B cell (primary cell): ENCODE measurements around the gene TBL1XR1. TPM values are rescaled to one million over a fixed set of nuclear protein-coding genes. Genes with fewer than 3 reads are reported as not detected.
"Not testable (repeated sequence)": the region's sequence is repeated elsewhere in the genome, so short reads cannot be mapped to it uniquely, and the experiment has no call there.

Experiments
- ATAC-seq: fragments of 200-7000 bp; cut with Tn5 transposase; one replicate; pipeline ENCODE4 v1.10.0; 2021; ENCODE audit warnings: low read depth, mild to moderate bottlenecking, moderate number of reproducible peaks, moderate library complexity
- CTCF ChIA-PET: fragments of 350-600 bp; sonication (Branson Sonifier 250); formaldehyde crosslinking; loops from one replicate; lab custom pipeline; 2021; ENCODE audit warnings: antibody characterized with exemption, inconsistent platforms; lab: Charles Lee
- POLR2A ChIA-PET: fragments of 350-600 bp; sonication (Branson Sonifier 250); formaldehyde crosslinking; loops from one replicate; lab custom pipeline; 2021; ENCODE audit warnings: antibody characterized with exemption; lab: Charles Lee
- DNase-seq: peaks from one replicate; pipeline ENCODE4 v3.0.0; 2013
- H2AFZ ChIP-seq: 2 replicates; pipeline ENCODE4 v1.6.1; 2012; ENCODE audit warnings: mild to moderate bottlenecking, low read depth, low read length; ENCODE audit not compliant: insufficient read depth, poor library complexity, severe bottlenecking
- H3K27ac ChIP-seq, 2 donors: 1 replicate in 1 of 2; 2 replicates in 1 of 2; pipeline ENCODE4 v1.5.1; 2012 to 2013; ENCODE audit warnings: low read length in 2 of 2, mild to moderate bottlenecking in 2 of 2, moderate library complexity in 1 of 2
- H3K27me3 ChIP-seq, 4 experiments: fragments of 200-600 bp in 1 of 4; sonication (generic) in 1 of 4; replicated peaks in 1 of 4; 1 replicate in 2 of 4; 2 replicates in 2 of 4; pipeline versions ENCODE4 v1.6.1 to v1.7.0; 2013 to 2016; ENCODE audit warnings: low read length in 3 of 4, mild to moderate bottlenecking in 2 of 4, mixed read lengths in 1 of 4, moderate library complexity in 1 of 4; ENCODE audit not compliant: insufficient read depth in 4 of 4, control insufficient read depth in 3 of 4; ENCODE audit errors: control extremely low read depth in 1 of 4
- H3K36me3 ChIP-seq, 2 experiments: replicated peaks in 1 of 2; 1 replicate in 1 of 2; 2 replicates in 1 of 2; pipeline versions ENCODE4 v1.6.1 to v1.7.1; 2013; ENCODE audit warnings: low read length in 1 of 2; ENCODE audit not compliant: insufficient read depth in 2 of 2, control insufficient read depth in 1 of 2; ENCODE audit errors: control extremely low read depth in 1 of 2, extremely low read depth in 1 of 2
- H3K4me1 ChIP-seq, 2 donors: fragments of 200-600 bp in 1 of 2; sonication (generic) in 1 of 2; 1 replicate in 1 of 2; 2 replicates in 1 of 2; pipeline versions ENCODE4 v1.5.1 to v1.6.1; 2013 to 2017; ENCODE audit warnings: low read length in 2 of 2; ENCODE audit not compliant: control insufficient read depth in 2 of 2, insufficient read depth in 2 of 2
- H3K4me2 ChIP-seq: replicated peaks from 2 replicates; pipeline ENCODE3; 2012; ENCODE audit warnings: mild to moderate bottlenecking, low read depth, low read length; ENCODE audit not compliant: poor library complexity, severe bottlenecking
- H3K4me3 ChIP-seq, 5 experiments: fragments of 200-600 bp in 1 of 5; sonication (generic) in 1 of 5; 1 replicate in 3 of 5; 2 replicates in 2 of 5; pipeline versions ENCODE4 v1.5.1 to v1.7.0; 2011 to 2016; ENCODE audit warnings: low read length in 4 of 5, mild to moderate bottlenecking in 4 of 5, low read depth in 2 of 5, control low read depth in 1 of 5, moderate library complexity in 1 of 5; ENCODE audit not compliant: insufficient read depth in 1 of 5; ENCODE audit errors: control extremely low read depth in 1 of 5, extremely low read depth in 1 of 5
- H3K79me2 ChIP-seq: fragments of 200-600 bp; sonication (generic); one replicate; pipeline ENCODE4 v1.6.0; 2016; ENCODE audit warnings: low read length; ENCODE audit not compliant: control insufficient read depth, insufficient read depth
- H3K9ac ChIP-seq: fragments of 200-600 bp; sonication (generic); 2 replicates; pipeline ENCODE4 v1.6.1; 2017; ENCODE audit warnings: mild to moderate bottlenecking, low read length, moderate library complexity
- H3K9me3 ChIP-seq, 3 donors: one replicate each; pipeline versions ENCODE4 v1.6.1 to v1.7.1; 2013; ENCODE audit warnings: low read length in 2 of 3; ENCODE audit not compliant: control insufficient read depth in 2 of 3, insufficient read depth in 1 of 3; ENCODE audit errors: control extremely low read depth in 1 of 3
- H4K20me1 ChIP-seq: 2 replicates; pipeline ENCODE4 v1.6.0; 2012; ENCODE audit warnings: mild to moderate bottlenecking, low read length; ENCODE audit not compliant: insufficient read depth, control insufficient read depth, poor library complexity, severe bottlenecking
- H3K27ac Mint-ChIP-seq: one replicate; pipeline ENCODE4 v1.8.0; 2021; ENCODE audit warnings: mixed read lengths
- H3K27me3 Mint-ChIP-seq: one replicate; pipeline ENCODE4 v1.8.0; 2021; ENCODE audit warnings: mixed read lengths
- H3K4me1 Mint-ChIP-seq: one replicate; pipeline ENCODE4 v1.8.0; 2021; ENCODE audit warnings: mixed read lengths
- H3K4me3 Mint-ChIP-seq: one replicate; pipeline ENCODE4 v1.8.0; 2021; ENCODE audit warnings: mixed read lengths
- H3K9me3 Mint-ChIP-seq: one replicate; pipeline ENCODE4 v1.8.0; 2022; ENCODE audit warnings: mixed read lengths; ENCODE audit not compliant: insufficient read depth
- CTCF ChIP-seq: fragments of 200-600 bp; IDR thresholded peaks from one replicate; pipeline ENCODE4 v1.8.0; 2022; ENCODE audit warnings: antibody characterized with exemption, mild to moderate bottlenecking
- EZH2 ChIP-seq: IDR thresholded peaks from 2 replicates; pipeline ENCODE4 v1.6.1; 2012; ENCODE audit warnings: borderline replicate concordance, low read depth, mild to moderate bottlenecking, moderate library complexity, low read length; ENCODE audit not compliant: insufficient read depth, poor library complexity, severe bottlenecking
- WGBS: methylation state at CpG from one replicate; pipeline ENCODE4 v1.1.5; 2013; ENCODE audit warnings: missing lambda C conversion rate; ENCODE audit not compliant: insufficient coverage; 5-methylcytosine and 5-hydroxymethylcytosine counted together
- intact Hi-C: fragments of 100-400 bp; cut with micrococcal nuclease; formaldehyde crosslinking; loops from one replicate; pipeline ENCODE4 v1.10.0; 2022
- polyA plus RNA-seq: library from polyadenylated mRNA; depleted of rRNA; stranded (reverse); fragments of >200 nt; gene quantifications from 2 replicates; pipeline ENCODE4 v1.2.3, GENCODE V29; 2012
- total RNA-seq, 2 donors: library from RNA; stranded (reverse); fragments of 120-200 nt in 1 of 2; gene quantifications; 1 replicate in 1 of 2; 2 replicates in 1 of 2; pipeline versions ENCODE4 v1.2.3 to v1.2.4, GENCODE V29; 2013 to 2022

The TBL1XR1 gene
- total and polyA plus RNA-seq, 2 donors (not counting 1 experiment from before 2014, with no cell fraction given): 17.6 to 128 TPM

GRCh38 chr3:177162742-177163141 is 34.5 kb downstream of the TBL1XR1 start:
- no peak overlapping the region for H3K4me2 ChIP-seq
- Mint-ChIP-seq H3K27me3 (no peaks in the 10 kb centered on the region), H3K4me3 (no peak overlapping the region), H3K27ac (no peak overlapping the region), H3K9me3 (peaks cover 7% of the 10 kb centered on the region), H3K4me1 (peaks cover 55% of the 10 kb centered on the region)
- peaks cover 2 to 20% (median 6%) of the 10 kb centered on the region in 3 donors for H3K9me3 ChIP-seq
- POLR2A ChIA-PET: no interaction called here
- ATAC-seq (no peak), DNase-seq (no peak)
- no peaks in the 10 kb centered on the region for H3K27me3 ChIP-seq
- H3K4me3 ChIP-seq: no peak overlapping the region
- 100% methylated on average over 1 of the region's 4 CpGs for WGBS
- CTCF ChIA-PET: interaction anchor here (1.3 kb wide), 1 partner anchor 112 kb away, joined by 7 read pairs; no protein-coding TSS in a partner anchor
- H3K4me1 ChIP-seq: peaks cover 10 to 11% of the 10 kb centered on the region in 2 donors
- peaks cover 2 to 9% of the 10 kb centered on the region in 2 experiments for H3K36me3 ChIP-seq
- no peak overlapping the region for H3K27ac ChIP-seq
- TF ChIP-seq EZH2: no peak
- TF ChIP-seq CTCF: no peak
- intact Hi-C loops: no loop called here
- H4K20me1 ChIP-seq: peaks cover 35% of the 10 kb centered on the region
- H2AFZ ChIP-seq: no peak overlapping the region
- H3K79me2 ChIP-seq: peaks cover 99% of the 10 kb centered on the region
- H3K9ac ChIP-seq: no peak overlapping the region

GRCh38 chr3:177161603-177162002 is 35.7 kb downstream of the TBL1XR1 start:
- intact Hi-C loops, H3K9ac ChIP-seq, H3K4me1 ChIP-seq, CTCF ChIA-PET, H2AFZ ChIP-seq, H3K4me2 ChIP-seq, ATAC-seq, H3K27me3 ChIP-seq, H3K4me3 ChIP-seq, H3K9me3 Mint-ChIP-seq, DNase-seq, H3K4me3 Mint-ChIP-seq, H3K36me3 ChIP-seq, H3K27ac Mint-ChIP-seq, POLR2A ChIA-PET, H3K27ac ChIP-seq, H3K27me3 Mint-ChIP-seq: not testable (repeated sequence)
- 100% methylated on average over 2 of the region's 2 CpGs for WGBS
- H3K9me3 ChIP-seq: peaks cover 2 to 20% (median 3%) of the 10 kb centered on the region in 3 donors
- peaks cover 99% of the 10 kb centered on the region for H3K79me2 ChIP-seq
- peaks cover 29% of the 10 kb centered on the region for H4K20me1 ChIP-seq
- H3K4me1 Mint-ChIP-seq: peaks cover 55% of the 10 kb centered on the region
